HFFc6 (cell line): ENCODE data around the gene RANBP17. TPM values are rescaled to one million over a fixed set of nuclear protein-coding genes. Genes with fewer than 3 reads are reported as not detected.

Experiments
- DNase-seq: peaks from one replicate; pipeline ENCODE4 v3.0.0-alpha.2; 2018
- H3K27ac Mint-ChIP-seq: 2 replicates; pipeline ENCODE4 v1.8.0; 2020; ENCODE audit warnings: mild to moderate bottlenecking, mixed read lengths
- H3K27me3 Mint-ChIP-seq: 2 replicates; pipeline ENCODE4 v1.8.0; 2021; ENCODE audit warnings: mild to moderate bottlenecking, moderate library complexity, mixed read lengths; ENCODE audit not compliant: insufficient read depth
- H3K36me3 Mint-ChIP-seq: 2 replicates; pipeline ENCODE4 v1.8.0; 2021; ENCODE audit warnings: low read depth, mixed read lengths
- H3K4me1 Mint-ChIP-seq: 2 replicates; pipeline ENCODE4 v1.8.0; 2020; ENCODE audit warnings: low read depth, mixed read lengths
- H3K4me3 Mint-ChIP-seq: 2 replicates; pipeline ENCODE4 v1.8.0; 2020; ENCODE audit warnings: mild to moderate bottlenecking, moderate library complexity, mixed read lengths
- H3K9me3 Mint-ChIP-seq: 2 replicates; pipeline ENCODE4 v1.8.0; 2020; ENCODE audit warnings: mild to moderate bottlenecking, mixed read lengths
- CTCF ChIP-seq: fragments of 200-600 bp; sonication (generic); IDR thresholded peaks from 2 replicates; pipeline ENCODE4 v1.5.0; 2021; ENCODE audit warnings: antibody characterized with exemption, mild to moderate bottlenecking
- total RNA-seq, 6 experiments: library from RNA; stranded (reverse); fragmentation: NEBNext Ultra II Directional; extraction: Animal tissue kit (Norgen Biotek cat#: 25700); gene quantifications; 2 replicates in 1 of 6; 3 replicates in 5 of 6; pipeline ENCODE4 v1.2.3, GENCODE V29; 2021

RANBP17 gene
- total RNA-seq, 6 experiments from 2014 or later = 3.3 to 7.2 (median 4.9) TPM

- Mint-ChIP-seq H3K4me3 (no peak overlapping the region), H3K4me1 (no peaks in the 10 kb centered on the region), H3K9me3 (no peaks in the 10 kb centered on the region), H3K36me3 (no peaks in the 10 kb centered on the region), H3K27ac (no peak overlapping the region), H3K27me3 (no peaks in the 10 kb centered on the region; the same call in 1 of the 2 replicates)
- no peak for TF ChIP-seq CTCF
- no peak for DNase-seq
Observed at GRCh38 chr5:171201310-171201709, 339.5 kb downstream of the RANBP17 start.

- no peak for TF ChIP-seq CTCF
- Mint-ChIP-seq H3K4me1 (0 out of 2 replicates have a peak, but pooled peaks cover 4% of the 10 kb centered on the region), H3K27ac (no peak overlapping the region), H3K36me3 (no peaks in the 10 kb centered on the region), H3K27me3 (no peaks in the 10 kb centered on the region; the same call in 1 of the 2 replicates), H3K9me3 (no peaks in the 10 kb centered on the region), H3K4me3 (no peak overlapping the region)
- no peak for DNase-seq
Observed at GRCh38 chr5:171205375-171205774, 343.6 kb downstream of the RANBP17 start.

DNA sequence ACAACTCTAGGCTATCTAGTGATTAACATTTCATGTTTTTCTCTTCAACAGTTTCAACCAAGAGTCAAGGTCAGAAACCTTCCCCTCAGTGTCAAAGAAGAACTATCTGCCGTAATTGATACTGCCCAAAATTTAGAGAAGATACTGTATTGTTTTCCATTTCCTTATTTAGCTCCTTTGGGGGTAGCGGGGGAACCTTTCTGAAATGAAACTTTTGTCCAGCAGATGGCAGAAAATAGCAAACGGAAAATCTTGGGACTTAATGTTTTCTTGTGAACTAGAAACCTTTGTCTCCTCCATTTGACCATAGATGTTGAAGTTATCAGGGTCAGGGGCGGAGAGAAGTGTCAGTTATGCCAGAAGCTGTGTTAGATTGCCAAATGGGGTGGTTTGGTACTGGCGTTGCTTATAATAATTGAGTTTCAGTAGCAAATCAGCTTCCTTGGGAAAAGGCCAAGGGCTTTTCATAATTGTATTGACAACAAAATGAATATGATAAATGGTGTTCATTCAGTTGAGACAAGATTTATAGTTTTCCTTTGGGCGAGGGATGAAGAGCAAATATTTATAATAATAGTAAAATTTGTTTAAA, 345.5 kb downstream of the RANBP17 start:
- DNase-seq = peak; percentile 46
- TF ChIP-seq CTCF = peak; percentile 85
- Mint-ChIP-seq H3K4me3 (no peak overlapping the region), H3K4me1 (0 out of 2 replicates have a peak, but pooled peaks cover 4% of the 10 kb centered on the region), H3K9me3 (no peaks in the 10 kb centered on the region), H3K36me3 (no peaks in the 10 kb centered on the region), H3K27me3 (no peaks in the 10 kb centered on the region; the same call in 1 of the 2 replicates), H3K27ac (no peak overlapping the region)

DNA sequence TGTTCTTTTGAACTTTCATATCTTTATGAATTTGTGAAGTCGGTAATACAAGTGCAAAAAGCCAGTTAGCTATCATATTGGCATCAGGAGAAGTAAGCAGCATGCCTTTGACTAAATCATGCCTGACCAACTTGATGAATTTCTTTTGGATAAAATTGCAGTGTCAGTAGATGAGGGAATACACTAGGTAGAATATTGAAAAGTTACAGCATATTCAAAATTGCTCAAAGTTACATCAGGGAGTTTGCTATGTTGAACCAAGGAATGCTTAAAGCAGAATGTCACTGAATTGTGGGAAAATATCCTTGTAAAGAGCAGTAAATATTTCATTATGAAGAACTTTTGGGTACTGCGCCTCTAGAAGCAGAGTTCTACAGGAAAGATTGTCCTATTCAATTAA, 360.1 kb downstream of the RANBP17 start:
- H3K4me3 Mint-ChIP-seq = no peak overlapping the region
- no peak for DNase-seq

GRCh38 chr5:171223927-171224326, 362.1 kb downstream of the RANBP17 start:
- TF ChIP-seq CTCF = no peak
- H3K4me1 Mint-ChIP-seq = no peaks in the 10 kb centered on the region
- no peak overlapping the region for H3K4me3 Mint-ChIP-seq
- no peaks in the 10 kb centered on the region for H3K27me3 Mint-ChIP-seq
- no peak for DNase-seq
- H3K9me3 Mint-ChIP-seq = no peaks in the 10 kb centered on the region
- no peaks in the 10 kb centered on the region for H3K36me3 Mint-ChIP-seq
- H3K27ac Mint-ChIP-seq = no peak overlapping the region

More for the DNA sequence above, 360.1 kb downstream of the RANBP17 start:
- H3K27me3 Mint-ChIP-seq = no peaks in the 10 kb centered on the region
- H3K4me1 Mint-ChIP-seq = no peaks in the 10 kb centered on the region
- no peak overlapping the region for H3K27ac Mint-ChIP-seq
- no peak for TF ChIP-seq CTCF
- no peaks in the 10 kb centered on the region for H3K9me3 Mint-ChIP-seq
- H3K36me3 Mint-ChIP-seq = no peaks in the 10 kb centered on the region
